HepG2 (cell line): ENCODE measurements around the gene CACNA2D1. TPM values are rescaled to one million over a fixed set of nuclear protein-coding genes. Genes with fewer than 3 reads are reported as not detected.

Experiments
- ATAC-seq: fragments of 200-7000 bp; cut with Tn5 transposase; 3 replicates; pipeline ENCODE4 v1.9.1; 2020; ENCODE audit warnings: mild to moderate bottlenecking, moderate library complexity
- BruUV-seq: library from RNA; stranded (reverse); fragments of 400-500 nt; replicated peaks from 2 replicates; lab custom pipeline; 2021; lab: Mats Ljungman, UMichigan
- CTCF ChIA-PET: fragments of 300-600 bp; formaldehyde crosslinking; extraction: SDS; loops from one replicate; lab custom pipeline; 2021; ENCODE audit warnings: low total read pairs, inconsistent platforms, low intra/inter-chr PET ratio; lab: Yijun Ruan, JAX
- POLR2A ChIA-PET: fragments of 350-600 bp; sonication (Branson Sonifier 250); formaldehyde crosslinking; loops from one replicate; lab custom pipeline; 2020; ENCODE audit warnings: antibody characterized with exemption, inconsistent platforms; lab: Yijun Ruan, JAX
- DNase-seq: peaks from one replicate; pipeline ENCODE4 v3.0.0-alpha.2; 2015; ENCODE audit warnings: low spot score
- FAIRE-seq: peaks from 3 replicates; lab custom pipeline; 2011; peaks lifted over from hg19 to GRCh38; lab: Jason Lieb, UNC
- H2AFZ ChIP-seq: one replicate; pipeline ENCODE4 v1.6.1; 2011; ENCODE audit warnings: low read length, inconsistent platforms
- H3K27ac ChIP-seq: fragments of 300-600 bp; 3 replicates; pipeline ENCODE4 v1.8.0; 2011; ENCODE audit warnings: mixed run types, mild to moderate bottlenecking, mixed read lengths, low read length, inconsistent platforms; ENCODE audit not compliant: insufficient read depth; ENCODE audit errors: extremely low read length
- H3K27me3 ChIP-seq, 2 experiments: fragments of 200-600 bp in 1 of 2; 2 replicates in 1 of 2; 3 replicates in 1 of 2; pipeline versions ENCODE4 v1.6.0 to v1.8.0; 2011; ENCODE audit warnings: low read length in 2 of 2, mild to moderate bottlenecking in 2 of 2, moderate library complexity in 2 of 2, inconsistent platforms in 1 of 2; ENCODE audit not compliant: insufficient read depth in 2 of 2, control insufficient read depth in 1 of 2
- H3K36me3 ChIP-seq, 2 experiments: fragments of 200-600 bp in 1 of 2; replicated peaks in 1 of 2; 2 replicates in 1 of 2; 3 replicates in 1 of 2; pipeline versions ENCODE4 v1.5.1 to v1.8.0; 2011; ENCODE audit warnings: low read length in 2 of 2, inconsistent platforms in 1 of 2; ENCODE audit not compliant: insufficient read depth in 2 of 2, control insufficient read depth in 1 of 2
- H3K4me1 ChIP-seq: 2 replicates; pipeline ENCODE4 v1.5.1; 2012; ENCODE audit warnings: low read length, inconsistent platforms; ENCODE audit not compliant: insufficient read depth
- H3K4me2 ChIP-seq: 2 replicates; pipeline ENCODE4 v1.6.0; 2011; ENCODE audit warnings: low read depth, low read length, inconsistent platforms
- H3K4me3 ChIP-seq, 3 experiments: fragments of 200-600 bp in 1 of 3; sonication (generic), shearing (Covaris generic) in 1 of 3; replicated peaks in 1 of 3; 2 replicates each; pipeline ENCODE4 v1.5.1; 2011 to 2016; ENCODE audit warnings: low read length in 3 of 3, inconsistent platforms in 2 of 3, low read depth in 2 of 3, mild to moderate bottlenecking in 2 of 3, control low read depth in 1 of 3, mixed read lengths in 1 of 3; ENCODE audit not compliant: insufficient read depth in 1 of 3
- H3K79me2 ChIP-seq: one replicate; pipeline ENCODE4 v1.6.1; 2011; ENCODE audit warnings: low read length, inconsistent platforms; ENCODE audit not compliant: insufficient read depth
- H3K9ac ChIP-seq: 2 replicates; pipeline ENCODE4 v1.6.0; 2011; ENCODE audit warnings: mild to moderate bottlenecking, low read depth, low read length, inconsistent platforms; ENCODE audit not compliant: insufficient read depth
- H3K9me3 ChIP-seq: 2 replicates; pipeline ENCODE4 v1.5.1; 2012; ENCODE audit warnings: mild to moderate bottlenecking, low read length
- H4K20me1 ChIP-seq: 2 replicates; pipeline ENCODE4 v1.6.0; 2011; ENCODE audit warnings: inconsistent platforms, mild to moderate bottlenecking, low read length, moderate library complexity; ENCODE audit not compliant: insufficient read depth
- BRCA1 ChIP-seq: sonication (generic); formaldehyde crosslinking; IDR thresholded peaks from 2 replicates; pipeline ENCODE4 v1.4.0; 2020; ENCODE audit warnings: missing genetic modification reagents
- CREM ChIP-seq, 2 experiments: sonication (generic) in 1 of 2; formaldehyde crosslinking in 1 of 2; IDR thresholded peaks; 2 replicates each; pipeline versions ENCODE4 v1.4.0 to v1.6.1; 2016 to 2020; ENCODE audit warnings: antibody characterized with exemption in 1 of 2, mild to moderate bottlenecking in 1 of 2, missing genetic modification reagents in 1 of 2
- PAX8 ChIP-seq: sonication (generic); formaldehyde crosslinking; IDR thresholded peaks from 2 replicates; pipeline ENCODE4 v1.8.0; 2022; ENCODE audit warnings: mild to moderate bottlenecking, missing genetic modification reagents, borderline replicate concordance
- TAF15 ChIP-seq: fragments of 200-400 bp; formaldehyde crosslinking; IDR thresholded peaks from one replicate; pipeline ENCODE4 v1.6.1; 2018; ENCODE audit warnings: mild to moderate bottlenecking, low read depth, low read length; ENCODE audit not compliant: poor library complexity, severe bottlenecking
- YY1 ChIP-seq: IDR thresholded peaks from 2 replicates; pipeline ENCODE4 v1.6.1; 2011; ENCODE audit warnings: low read length, low read depth, moderate library complexity, mild to moderate bottlenecking; ENCODE audit not compliant: insufficient read depth, insufficient replicate concordance
- ZNF264 ChIP-seq: sonication (generic); formaldehyde crosslinking; IDR thresholded peaks from 2 replicates; pipeline ENCODE4 v1.4.0; 2020; ENCODE audit warnings: missing genetic modification reagents
- ZNF615 ChIP-seq: sonication (generic); formaldehyde crosslinking; IDR thresholded peaks from 2 replicates; pipeline ENCODE4 v1.5.0; 2020; ENCODE audit warnings: mild to moderate bottlenecking, missing genetic modification reagents, borderline replicate concordance
- ZNF724P ChIP-seq: sonication (generic); formaldehyde crosslinking; IDR thresholded peaks from 2 replicates; pipeline ENCODE4 v1.8.0; 2022; ENCODE audit warnings: missing genetic modification reagents, borderline replicate concordance
- WGBS: methylation state at CpG from one replicate; pipeline ENCODE4 v1.1.6; 2017; ENCODE audit warnings: low lambda C conversion rate; 5-methylcytosine and 5-hydroxymethylcytosine counted together
- in situ Hi-C: cut with HindIII; loops from 2 replicates; pipeline ENCODE4 v1.10.0; 2017; ENCODE audit warnings: low pct_unique_long_range_greater_than_20kb; ENCODE audit not compliant: extremely low pct_ligation_motif_present
- intact Hi-C: fragments of 100-400 bp; cut with micrococcal nuclease; formaldehyde crosslinking; loops from one replicate; pipeline ENCODE4 v1.10.0; 2022; ENCODE audit not compliant: unreplicated experiment
- polyA plus RNA-seq, 8 experiments: library from polyadenylated mRNA; depleted of rRNA in 3 of 8; stranded (reverse) in 7 of 8; unstranded in 1 of 8; fragments of >200 nt; fragmentation: Illumina TruSeq in 4 of 8; extraction: Trizol in 4 of 8; gene quantifications; 2 replicates each; pipeline versions ENCODE4 v1.2.1 to v1.2.3, GENCODE V29; 2011 to 2016; ENCODE audit warnings: low read depth in 4 of 8, missing spikeins in 1 of 8, mixed read lengths in 1 of 8; ENCODE audit not compliant: insufficient read depth in 1 of 8
- total RNA-seq, 5 experiments: library from RNA; depleted of rRNA; stranded (reverse); fragments of >200 nt; fragmentation: Illumina TruSeq; extraction: Trizol; gene quantifications; 2 replicates each; pipeline ENCODE4 v1.2.3, GENCODE V29; 2016; ENCODE audit warnings: low read depth in 1 of 5
- TF ChIP-seq, protein P1 (sequence below): IDR thresholded peaks from 2 replicates; pipeline ENCODE4 v1.6.1; 2016; ENCODE audit warnings: low read depth, missing genetic modification reagents, missing compliant biosample characterization
- TF ChIP-seq, protein P2 (sequence below): sonication (generic); formaldehyde crosslinking; IDR thresholded peaks from 2 replicates; pipeline ENCODE4 v1.5.1; 2020; ENCODE audit warnings: mild to moderate bottlenecking, missing genetic modification reagents

The CACNA2D1 gene
- total and polyA plus RNA-seq, 2 of the 13 experiments (the other 11 are each of a cell fraction or from before 2014, with no cell fraction given), result not detected

DNA sequence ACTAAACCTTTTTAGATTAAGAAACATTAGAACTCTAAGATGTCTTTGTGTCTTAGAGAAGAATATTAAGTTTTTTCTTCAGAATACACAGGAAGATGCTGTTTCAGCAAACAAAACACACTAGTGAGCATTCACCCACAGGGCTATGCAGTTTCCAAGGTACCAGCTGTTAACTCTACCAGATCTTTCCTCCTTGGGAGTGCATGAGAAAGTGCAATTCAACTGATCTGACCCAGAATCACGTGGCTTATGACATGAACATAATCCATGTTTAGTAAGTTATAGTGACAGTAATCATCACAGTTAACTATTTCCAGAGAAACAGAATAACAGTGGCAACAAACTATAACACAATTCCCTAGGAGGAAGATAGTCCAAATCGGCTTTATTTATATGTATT is 270.7 kb downstream of the CACNA2D1 start:
- H3K9me3 ChIP-seq, result no peaks in the 10 kb centered on the region
- H4K20me1 ChIP-seq, result no peaks in the 10 kb centered on the region
- ChIA-PET POLR2A (no interaction called here), CTCF (no interaction called here)
- H3K27ac ChIP-seq, result no peak overlapping the region
- in situ Hi-C loops, result no loop called here
- no TSS peak for BruUV-seq
- 4% methylated on average over 2 of the region's 2 CpGs for WGBS
- no peaks in the 10 kb centered on the region for H3K36me3 ChIP-seq
- no peaks in the 10 kb centered on the region for H3K27me3 ChIP-seq
- no peak overlapping the region for H2AFZ ChIP-seq
- DNase-seq (no peak), ATAC-seq (no peak), FAIRE-seq (no peak)
- no peak overlapping the region for H3K4me3 ChIP-seq
- intact Hi-C loops, result loop anchor here (2.0 kb wide), 1 partner anchor 400 kb away; no protein-coding TSS in a partner anchor
- H3K4me2 ChIP-seq, result no peak overlapping the region
- no peaks in the 10 kb centered on the region for H3K79me2 ChIP-seq
- no peak overlapping the region for H3K9ac ChIP-seq
- H3K4me1 ChIP-seq, result no peaks in the 10 kb centered on the region
- TF ChIP-seq ZNF615 (no peak), ZNF724P (no peak), TAF15 (no peak), BRCA1 (CRISPR knock-in tag) (no peak), PAX8 (CRISPR knock-in tag) (no peak), CREM (IDR thresholded peaks at IDR 0.05) (no peak), CREM (CRISPR knock-in tag; IDR thresholded peaks at IDR 0.05) (no peak), YY1 (no peak), ZNF264 (CRISPR knock-in tag) (no peak)
- TF ChIP-seq, protein P1, sequence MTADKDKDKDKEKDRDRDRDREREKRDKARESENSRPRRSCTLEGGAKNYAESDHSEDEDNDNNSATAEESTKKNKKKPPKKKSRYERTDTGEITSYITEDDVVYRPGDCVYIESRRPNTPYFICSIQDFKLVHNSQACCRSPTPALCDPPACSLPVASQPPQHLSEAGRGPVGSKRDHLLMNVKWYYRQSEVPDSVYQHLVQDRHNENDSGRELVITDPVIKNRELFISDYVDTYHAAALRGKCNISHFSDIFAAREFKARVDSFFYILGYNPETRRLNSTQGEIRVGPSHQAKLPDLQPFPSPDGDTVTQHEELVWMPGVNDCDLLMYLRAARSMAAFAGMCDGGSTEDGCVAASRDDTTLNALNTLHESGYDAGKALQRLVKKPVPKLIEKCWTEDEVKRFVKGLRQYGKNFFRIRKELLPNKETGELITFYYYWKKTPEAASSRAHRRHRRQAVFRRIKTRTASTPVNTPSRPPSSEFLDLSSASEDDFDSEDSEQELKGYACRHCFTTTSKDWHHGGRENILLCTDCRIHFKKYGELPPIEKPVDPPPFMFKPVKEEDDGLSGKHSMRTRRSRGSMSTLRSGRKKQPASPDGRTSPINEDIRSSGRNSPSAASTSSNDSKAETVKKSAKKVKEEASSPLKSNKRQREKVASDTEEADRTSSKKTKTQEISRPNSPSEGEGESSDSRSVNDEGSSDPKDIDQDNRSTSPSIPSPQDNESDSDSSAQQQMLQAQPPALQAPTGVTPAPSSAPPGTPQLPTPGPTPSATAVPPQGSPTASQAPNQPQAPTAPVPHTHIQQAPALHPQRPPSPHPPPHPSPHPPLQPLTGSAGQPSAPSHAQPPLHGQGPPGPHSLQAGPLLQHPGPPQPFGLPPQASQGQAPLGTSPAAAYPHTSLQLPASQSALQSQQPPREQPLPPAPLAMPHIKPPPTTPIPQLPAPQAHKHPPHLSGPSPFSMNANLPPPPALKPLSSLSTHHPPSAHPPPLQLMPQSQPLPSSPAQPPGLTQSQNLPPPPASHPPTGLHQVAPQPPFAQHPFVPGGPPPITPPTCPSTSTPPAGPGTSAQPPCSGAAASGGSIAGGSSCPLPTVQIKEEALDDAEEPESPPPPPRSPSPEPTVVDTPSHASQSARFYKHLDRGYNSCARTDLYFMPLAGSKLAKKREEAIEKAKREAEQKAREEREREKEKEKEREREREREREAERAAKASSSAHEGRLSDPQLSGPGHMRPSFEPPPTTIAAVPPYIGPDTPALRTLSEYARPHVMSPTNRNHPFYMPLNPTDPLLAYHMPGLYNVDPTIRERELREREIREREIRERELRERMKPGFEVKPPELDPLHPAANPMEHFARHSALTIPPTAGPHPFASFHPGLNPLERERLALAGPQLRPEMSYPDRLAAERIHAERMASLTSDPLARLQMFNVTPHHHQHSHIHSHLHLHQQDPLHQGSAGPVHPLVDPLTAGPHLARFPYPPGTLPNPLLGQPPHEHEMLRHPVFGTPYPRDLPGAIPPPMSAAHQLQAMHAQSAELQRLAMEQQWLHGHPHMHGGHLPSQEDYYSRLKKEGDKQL, result no peak
- TF ChIP-seq, protein P2, sequence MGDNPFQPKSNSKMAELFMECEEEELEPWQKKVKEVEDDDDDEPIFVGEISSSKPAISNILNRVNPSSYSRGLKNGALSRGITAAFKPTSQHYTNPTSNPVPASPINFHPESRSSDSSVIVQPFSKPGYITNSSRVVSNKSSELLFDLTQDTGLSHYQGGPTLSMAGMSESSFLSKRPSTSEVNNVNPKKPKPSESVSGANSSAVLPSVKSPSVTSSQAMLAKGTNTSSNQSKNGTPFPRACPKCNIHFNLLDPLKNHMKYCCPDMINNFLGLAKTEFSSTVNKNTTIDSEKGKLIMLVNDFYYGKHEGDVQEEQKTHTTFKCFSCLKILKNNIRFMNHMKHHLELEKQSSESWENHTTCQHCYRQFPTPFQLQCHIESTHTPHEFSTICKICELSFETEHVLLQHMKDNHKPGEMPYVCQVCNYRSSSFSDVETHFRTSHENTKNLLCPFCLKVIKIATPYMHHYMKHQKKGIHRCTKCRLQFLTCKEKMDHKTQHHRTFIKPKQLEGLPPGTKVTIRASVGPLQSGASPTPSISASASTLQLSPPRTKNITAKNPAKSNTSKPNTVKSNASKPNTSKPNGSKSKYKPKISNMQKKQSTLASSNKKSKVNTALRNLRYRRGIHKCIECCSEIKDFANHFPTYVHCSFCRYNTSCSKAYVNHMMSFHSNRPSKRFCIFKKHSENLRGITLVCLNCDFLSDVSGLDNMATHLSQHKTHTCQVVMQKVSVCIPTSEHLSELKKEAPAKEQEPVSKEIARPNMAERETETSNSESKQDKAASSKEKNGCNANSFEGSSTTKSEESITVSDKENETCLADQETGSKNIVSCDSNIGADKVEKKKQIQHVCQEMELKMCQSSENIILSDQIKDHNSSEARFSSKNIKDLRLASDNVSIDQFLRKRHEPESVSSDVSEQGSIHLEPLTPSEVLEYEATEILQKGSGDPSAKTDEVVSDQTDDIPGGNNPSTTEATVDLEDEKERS (CRISPR knock-in tag), result no peak
